Vagina (tissue), 2 donors: ENCODE data around the gene SMARCC1.

Source experiments
- CTCF ChIP-seq, 3 experiments: fragments of 450-650 bp in 2 of 3; fragments of 200-600 bp in 1 of 3; sonication (generic) in 1 of 3; IDR thresholded peaks; one replicate each; pipeline ENCODE4 v1.5.1; 2017 to 2019; ENCODE audit warnings: antibody characterized with exemption in 3 of 3, mild to moderate bottlenecking in 2 of 3, moderate library complexity in 2 of 3
- POLR2A ChIP-seq, 2 donors: fragments of 450-650 bp; IDR thresholded peaks; one replicate each; pipeline ENCODE4 v1.6.1; 2017; ENCODE audit warnings: antibody characterized with exemption in 2 of 2, mild to moderate bottlenecking in 2 of 2, moderate library complexity in 2 of 2
- POLR2AphosphoS5 ChIP-seq, 2 donors: sonication (generic); formaldehyde crosslinking; IDR thresholded peaks; one replicate each; pipeline ENCODE4 v1.9.0; 2017; ENCODE audit warnings: antibody characterized with exemption in 2 of 2, mild to moderate bottlenecking in 2 of 2, low read depth in 1 of 2; ENCODE audit not compliant: insufficient read depth in 1 of 2

DNA sequence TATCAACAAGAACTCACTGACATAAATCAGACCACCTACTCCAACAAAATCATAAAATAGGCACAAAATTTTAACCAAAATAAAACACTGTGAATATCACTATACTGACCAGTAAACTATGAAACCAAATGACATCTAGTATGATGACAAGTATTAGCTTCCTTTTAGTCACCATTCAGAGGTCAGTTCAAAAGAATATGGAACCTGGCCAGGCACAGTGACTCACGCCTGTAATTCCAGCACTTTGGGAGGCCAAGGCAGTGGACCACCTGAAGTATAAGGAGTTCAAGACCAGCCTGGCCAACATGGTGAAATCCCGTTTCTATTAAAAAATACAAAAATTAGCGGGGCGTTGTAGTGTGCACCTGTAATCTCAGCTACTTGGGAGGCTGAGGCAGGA is 65.8 kb downstream of the SMARCC1 start:
- TF ChIP-seq CTCF (IDR thresholded peaks at IDR 0.05) (no peak), POLR2A (IDR thresholded peaks at IDR 0.05) (no peak), POLR2AphosphoS5 (IDR thresholded peaks at IDR 0.05; ENCODE audit: insufficient read depth in 1 of 2, low read depth in 1 of 2) (no peak)
